ENCODE results near the gene TRMT2A.

DNA sequence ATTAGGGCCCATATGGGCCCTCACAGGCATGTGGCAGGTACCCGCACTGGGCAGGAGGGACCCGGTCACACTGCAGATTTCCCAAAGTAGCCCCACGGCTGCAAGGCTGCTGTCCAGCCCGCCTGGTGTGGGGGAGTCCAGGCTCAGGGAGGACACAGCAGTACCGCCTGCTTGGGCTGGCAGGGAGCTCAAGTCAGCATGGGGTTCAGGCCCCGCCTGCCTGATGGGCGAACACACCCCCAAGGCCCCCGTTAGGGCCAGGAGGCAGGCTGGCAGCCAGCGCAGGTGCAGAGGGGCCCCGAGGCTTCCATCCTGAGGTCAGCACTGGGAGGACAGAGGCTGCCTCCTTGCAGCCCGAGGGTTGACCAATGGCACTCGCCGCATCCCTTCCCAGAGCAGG is 20.1 kb upstream of the TRMT2A start:
- TF ChIP-seq, protein P1, sequence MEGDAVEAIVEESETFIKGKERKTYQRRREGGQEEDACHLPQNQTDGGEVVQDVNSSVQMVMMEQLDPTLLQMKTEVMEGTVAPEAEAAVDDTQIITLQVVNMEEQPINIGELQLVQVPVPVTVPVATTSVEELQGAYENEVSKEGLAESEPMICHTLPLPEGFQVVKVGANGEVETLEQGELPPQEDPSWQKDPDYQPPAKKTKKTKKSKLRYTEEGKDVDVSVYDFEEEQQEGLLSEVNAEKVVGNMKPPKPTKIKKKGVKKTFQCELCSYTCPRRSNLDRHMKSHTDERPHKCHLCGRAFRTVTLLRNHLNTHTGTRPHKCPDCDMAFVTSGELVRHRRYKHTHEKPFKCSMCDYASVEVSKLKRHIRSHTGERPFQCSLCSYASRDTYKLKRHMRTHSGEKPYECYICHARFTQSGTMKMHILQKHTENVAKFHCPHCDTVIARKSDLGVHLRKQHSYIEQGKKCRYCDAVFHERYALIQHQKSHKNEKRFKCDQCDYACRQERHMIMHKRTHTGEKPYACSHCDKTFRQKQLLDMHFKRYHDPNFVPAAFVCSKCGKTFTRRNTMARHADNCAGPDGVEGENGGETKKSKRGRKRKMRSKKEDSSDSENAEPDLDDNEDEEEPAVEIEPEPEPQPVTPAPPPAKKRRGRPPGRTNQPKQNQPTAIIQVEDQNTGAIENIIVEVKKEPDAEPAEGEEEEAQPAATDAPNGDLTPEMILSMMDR (IDR thresholded peaks at IDR 0.05; ENCODE audit: insufficient read depth, low read length), result no peak
- no peak for TF ChIP-seq POLR2AphosphoS5 (IDR thresholded peaks at IDR 0.05; ENCODE audit: low read depth)
- TF ChIP-seq GABPA (IDR thresholded peaks at IDR 0.05; ENCODE audit: low read depth), result no peak
- TF ChIP-seq SPI1 (IDR thresholded peaks at IDR 0.05; ENCODE audit: borderline replicate concordance, low read depth), result no peak
- TF ChIP-seq, protein P2, sequence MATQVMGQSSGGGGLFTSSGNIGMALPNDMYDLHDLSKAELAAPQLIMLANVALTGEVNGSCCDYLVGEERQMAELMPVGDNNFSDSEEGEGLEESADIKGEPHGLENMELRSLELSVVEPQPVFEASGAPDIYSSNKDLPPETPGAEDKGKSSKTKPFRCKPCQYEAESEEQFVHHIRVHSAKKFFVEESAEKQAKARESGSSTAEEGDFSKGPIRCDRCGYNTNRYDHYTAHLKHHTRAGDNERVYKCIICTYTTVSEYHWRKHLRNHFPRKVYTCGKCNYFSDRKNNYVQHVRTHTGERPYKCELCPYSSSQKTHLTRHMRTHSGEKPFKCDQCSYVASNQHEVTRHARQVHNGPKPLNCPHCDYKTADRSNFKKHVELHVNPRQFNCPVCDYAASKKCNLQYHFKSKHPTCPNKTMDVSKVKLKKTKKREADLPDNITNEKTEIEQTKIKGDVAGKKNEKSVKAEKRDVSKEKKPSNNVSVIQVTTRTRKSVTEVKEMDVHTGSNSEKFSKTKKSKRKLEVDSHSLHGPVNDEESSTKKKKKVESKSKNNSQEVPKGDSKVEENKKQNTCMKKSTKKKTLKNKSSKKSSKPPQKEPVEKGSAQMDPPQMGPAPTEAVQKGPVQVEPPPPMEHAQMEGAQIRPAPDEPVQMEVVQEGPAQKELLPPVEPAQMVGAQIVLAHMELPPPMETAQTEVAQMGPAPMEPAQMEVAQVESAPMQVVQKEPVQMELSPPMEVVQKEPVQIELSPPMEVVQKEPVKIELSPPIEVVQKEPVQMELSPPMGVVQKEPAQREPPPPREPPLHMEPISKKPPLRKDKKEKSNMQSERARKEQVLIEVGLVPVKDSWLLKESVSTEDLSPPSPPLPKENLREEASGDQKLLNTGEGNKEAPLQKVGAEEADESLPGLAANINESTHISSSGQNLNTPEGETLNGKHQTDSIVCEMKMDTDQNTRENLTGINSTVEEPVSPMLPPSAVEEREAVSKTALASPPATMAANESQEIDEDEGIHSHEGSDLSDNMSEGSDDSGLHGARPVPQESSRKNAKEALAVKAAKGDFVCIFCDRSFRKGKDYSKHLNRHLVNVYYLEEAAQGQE (IDR thresholded peaks at IDR 0.05; ENCODE audit: insufficient replicate concordance, low read depth), result no peak
